Liver (tissue), 9 donors: ENCODE results near the gene ASIC4. TPM values are rescaled to one million over a fixed set of nuclear protein-coding genes. Genes with fewer than 3 reads are reported as not detected.

ENCODE experiments used
- DNase-seq: peaks from one replicate; pipeline ENCODE4 v3.0.0-alpha.2; 2017; ENCODE audit warnings: low spot score
- H3K27ac ChIP-seq, 2 donors: one replicate each; pipeline ENCODE4 v1.7.0; 2013; ENCODE audit warnings: inconsistent platforms in 2 of 2, low read length in 2 of 2, control low read depth in 1 of 2, low read depth in 1 of 2, mild to moderate bottlenecking in 1 of 2
- H3K27me3 ChIP-seq, 4 donors: one replicate each; pipeline versions ENCODE4 v1.6.1 to v1.7.0; 2013; ENCODE audit warnings: low read length in 3 of 4, inconsistent platforms in 1 of 4, mild to moderate bottlenecking in 1 of 4, moderate library complexity in 1 of 4; ENCODE audit not compliant: control insufficient read depth in 4 of 4, insufficient read depth in 4 of 4
- H3K36me3 ChIP-seq, 4 donors: one replicate each; pipeline versions ENCODE4 v1.6.1 to v1.7.0; 2013; ENCODE audit warnings: low read length in 3 of 4, mild to moderate bottlenecking in 3 of 4, low read depth in 1 of 4, moderate library complexity in 1 of 4; ENCODE audit not compliant: control insufficient read depth in 4 of 4, insufficient read depth in 3 of 4
- H3K4me1 ChIP-seq, 4 donors: one replicate each; pipeline versions ENCODE4 v1.6.1 to v1.7.0; 2013; ENCODE audit warnings: low read length in 3 of 4, mild to moderate bottlenecking in 3 of 4, moderate library complexity in 1 of 4; ENCODE audit not compliant: control insufficient read depth in 4 of 4, insufficient read depth in 4 of 4
- H3K4me3 ChIP-seq, 3 donors: one replicate each; pipeline versions ENCODE4 v1.6.1 to v1.7.0; 2013; ENCODE audit warnings: low read length in 3 of 3, control low read depth in 1 of 3, low read depth in 1 of 3, mild to moderate bottlenecking in 1 of 3
- H3K9ac ChIP-seq, 2 donors: one replicate each; pipeline ENCODE4 v1.7.0; 2013; ENCODE audit warnings: low read length in 2 of 2, mild to moderate bottlenecking in 2 of 2, moderate library complexity in 2 of 2, control low read depth in 1 of 2, low read depth in 1 of 2
- H3K9me3 ChIP-seq, 4 donors: one replicate each; pipeline versions ENCODE4 v1.6.1 to v1.7.0; 2013; ENCODE audit warnings: low read length in 3 of 4; ENCODE audit not compliant: control insufficient read depth in 4 of 4
- EGR1 ChIP-seq, 2 donors: IDR thresholded peaks; 2 replicates each; pipeline ENCODE4 v1.6.1; 2016 to 2018; ENCODE audit warnings: antibody characterized with exemption in 2 of 2, low read depth in 2 of 2
- FOXA2 ChIP-seq: IDR thresholded peaks from 2 replicates; pipeline ENCODE4 v1.6.1; 2016; ENCODE audit warnings: antibody characterized with exemption
- GABPA ChIP-seq, 2 donors: IDR thresholded peaks in 1 of 2; conservative IDR thresholded peaks in 1 of 2; 2 replicates each; pipeline ENCODE4 v1.6.1; 2016; ENCODE audit warnings: antibody characterized with exemption in 2 of 2, mild to moderate bottlenecking in 1 of 2, moderate library complexity in 1 of 2
- HNF4A ChIP-seq, 2 donors: conservative IDR thresholded peaks; 2 replicates each; pipeline ENCODE4 v1.6.1; 2016; ENCODE audit warnings: antibody characterized with exemption in 2 of 2, mild to moderate bottlenecking in 2 of 2
- HNF4G ChIP-seq: IDR thresholded peaks from 2 replicates; pipeline ENCODE4 v1.6.1; 2016; ENCODE audit warnings: antibody characterized with exemption
- JUND ChIP-seq, 2 donors: IDR thresholded peaks; 2 replicates each; pipeline ENCODE4 v1.6.1; 2016; ENCODE audit warnings: antibody characterized with exemption in 2 of 2
- NR2F2 ChIP-seq: IDR thresholded peaks from 2 replicates; pipeline ENCODE4 v1.6.1; 2016; ENCODE audit warnings: antibody characterized with exemption
- RXRA ChIP-seq, 2 donors: IDR thresholded peaks; 2 replicates each; pipeline ENCODE4 v1.6.1; 2017 to 2018; ENCODE audit warnings: antibody characterized with exemption in 2 of 2, mild to moderate bottlenecking in 1 of 2
- TAF1 ChIP-seq: conservative IDR thresholded peaks from 2 replicates; pipeline ENCODE4 v1.6.1; 2016; ENCODE audit warnings: antibody characterized with exemption, mild to moderate bottlenecking
- YY1 ChIP-seq: IDR thresholded peaks from 2 replicates; pipeline ENCODE4 v1.6.1; 2016; ENCODE audit warnings: antibody characterized with exemption, mild to moderate bottlenecking
- WGBS: extraction: QIAGEN DNeasy Blood & Tissue Kit; methylation state at CpG from one replicate; pipeline ENCODE4 v1.1.7; 2013; 5-methylcytosine and 5-hydroxymethylcytosine counted together
- polyA plus RNA-seq, 2 donors: library from polyadenylated mRNA; stranded (reverse) in 1 of 2; unstranded in 1 of 2; fragments of 200-250 nt in 1 of 2; fragments of >200 nt in 1 of 2; fragmentation: Nextera tagmentation in 1 of 2; extraction: Ambion mirVana in 1 of 2; gene quantifications; one replicate each; pipeline versions ENCODE4 v1.2.1 to v1.2.3, GENCODE V29; 2013 to 2015
- total RNA-seq, 2 donors: library from RNA; depleted of rRNA; stranded (reverse); fragments of >200 nt; gene quantifications; one replicate each; pipeline ENCODE4 v1.2.3, GENCODE V29; 2014
- TF ChIP-seq, protein P1 (sequence below): IDR thresholded peaks from 2 replicates; pipeline ENCODE4 v1.6.1; 2016; ENCODE audit warnings: antibody characterized with exemption
- TF ChIP-seq, protein P2 (sequence below): fragments of 150-350 bp; IDR thresholded peaks from 2 replicates; pipeline ENCODE4 v1.5.1; 2017; ENCODE audit warnings: improper control_type of control experiment, low read depth, low read length; ENCODE audit not compliant: missing input control
- TF ChIP-seq, protein P3 (sequence below): IDR thresholded peaks from 2 replicates; pipeline ENCODE4 v1.6.1; 2016; ENCODE audit warnings: antibody characterized with exemption, mild to moderate bottlenecking
- TF ChIP-seq, protein P4 (sequence below): IDR thresholded peaks from 2 replicates; pipeline ENCODE4 v1.6.1; 2016; ENCODE audit warnings: antibody characterized with exemption
- donor health status: healthy.
- donor health status: healthy.
- donor health status: healthy.
- donor health status: healthy.
- donor health status: healthy.

ASIC4 gene
- total and polyA plus RNA-seq, 4 donors, result 0.08 to 1.5 TPM; not detected in 2

DNA sequence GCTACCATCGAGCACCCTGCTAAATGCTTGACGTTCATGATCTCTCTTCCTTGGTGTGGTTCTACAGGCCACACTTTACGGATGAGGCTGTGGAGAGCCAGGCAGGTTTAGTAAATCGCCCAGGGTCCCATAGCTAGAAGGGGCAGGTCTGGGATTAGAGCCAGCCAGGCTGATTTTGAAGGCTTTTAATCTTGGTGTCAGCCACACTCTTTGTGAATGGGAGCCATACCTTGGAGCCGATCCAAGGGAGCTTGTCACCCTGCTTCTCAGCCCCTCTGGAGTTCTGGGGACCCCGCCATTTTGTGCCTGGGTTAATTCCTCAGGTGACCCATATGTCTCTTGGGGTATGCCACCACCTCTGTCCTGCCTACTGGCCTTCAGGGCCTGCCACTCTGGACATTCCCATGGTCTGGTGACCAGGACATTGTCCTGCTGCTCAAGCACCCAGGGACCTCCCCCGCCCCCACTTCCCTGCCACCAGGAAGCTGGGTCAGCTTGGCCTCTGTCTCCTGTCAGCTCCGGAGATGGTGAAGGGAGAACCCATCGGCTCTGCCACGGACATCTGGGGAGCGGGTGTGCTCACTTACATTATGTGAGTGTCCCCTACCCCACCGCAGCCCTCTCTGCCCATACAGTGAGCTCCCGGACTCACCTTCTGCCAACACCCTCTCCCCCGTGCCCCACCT, 22.9 kb upstream of the ASIC4 start:
- no peaks in the 10 kb centered on the region for H3K9me3 ChIP-seq
- H3K27me3 ChIP-seq, result peaks cover 0 to 3% (median under 1%) of the 10 kb centered on the region in 4 donors
- no peak overlapping the region for H3K27ac ChIP-seq
- no peak overlapping the region for H3K9ac ChIP-seq
- no peak overlapping the region for H3K4me3 ChIP-seq
- H3K36me3 ChIP-seq, result no peaks in the 10 kb centered on the region
- peaks cover 0 to under 1% (median 0%) of the 10 kb centered on the region in 4 donors for H3K4me1 ChIP-seq
- DNase-seq, result no peak
- 76% methylated on average over 14 of the region's 14 CpGs for WGBS
- TF ChIP-seq, protein P1, sequence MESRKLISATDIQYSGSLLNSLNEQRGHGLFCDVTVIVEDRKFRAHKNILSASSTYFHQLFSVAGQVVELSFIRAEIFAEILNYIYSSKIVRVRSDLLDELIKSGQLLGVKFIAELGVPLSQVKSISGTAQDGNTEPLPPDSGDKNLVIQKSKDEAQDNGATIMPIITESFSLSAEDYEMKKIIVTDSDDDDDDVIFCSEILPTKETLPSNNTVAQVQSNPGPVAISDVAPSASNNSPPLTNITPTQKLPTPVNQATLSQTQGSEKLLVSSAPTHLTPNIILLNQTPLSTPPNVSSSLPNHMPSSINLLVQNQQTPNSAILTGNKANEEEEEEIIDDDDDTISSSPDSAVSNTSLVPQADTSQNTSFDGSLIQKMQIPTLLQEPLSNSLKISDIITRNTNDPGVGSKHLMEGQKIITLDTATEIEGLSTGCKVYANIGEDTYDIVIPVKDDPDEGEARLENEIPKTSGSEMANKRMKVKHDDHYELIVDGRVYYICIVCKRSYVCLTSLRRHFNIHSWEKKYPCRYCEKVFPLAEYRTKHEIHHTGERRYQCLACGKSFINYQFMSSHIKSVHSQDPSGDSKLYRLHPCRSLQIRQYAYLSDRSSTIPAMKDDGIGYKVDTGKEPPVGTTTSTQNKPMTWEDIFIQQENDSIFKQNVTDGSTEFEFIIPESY, result no peak
- TF ChIP-seq FOXA2 (no peak), NR2F2 (no peak), EGR1 (IDR thresholded peaks at IDR 0.05; ENCODE audit: low read depth in 2 of 2) (no peak), HNF4A (conservative IDR thresholded peaks at IDR 0.05) (no peak), YY1 (no peak), JUND (IDR thresholded peaks at IDR 0.05) (no peak)

DNA sequence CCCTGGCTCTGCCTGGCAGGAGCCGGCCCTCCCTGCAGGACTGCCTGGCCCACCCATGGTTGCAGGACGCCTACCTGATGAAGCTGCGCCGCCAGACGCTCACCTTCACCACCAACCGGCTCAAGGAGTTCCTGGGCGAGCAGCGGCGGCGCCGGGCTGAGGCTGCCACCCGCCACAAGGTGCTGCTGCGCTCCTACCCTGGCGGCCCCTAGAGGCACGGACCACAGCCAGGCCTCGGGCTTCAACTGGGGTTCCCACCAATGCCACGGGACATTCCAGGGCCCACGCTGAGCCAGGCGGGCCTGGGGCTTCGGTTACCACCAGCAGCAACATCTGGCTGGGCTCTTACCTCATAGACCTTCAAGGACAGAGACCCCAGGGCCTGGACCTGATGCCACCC, 21.7 kb upstream of the ASIC4 start:
- H3K9ac ChIP-seq, result no peak overlapping the region
- H3K27ac ChIP-seq, result no peak overlapping the region
- H3K9me3 ChIP-seq, result no peaks in the 10 kb centered on the region
- no peak overlapping the region for H3K4me3 ChIP-seq
- 49% methylated on average over 20 of the region's 20 CpGs for WGBS
- no peak for DNase-seq
- peaks cover under 1 to 12% (median 8%) of the 10 kb centered on the region in 4 donors for H3K4me1 ChIP-seq
- no peaks in the 10 kb centered on the region for H3K36me3 ChIP-seq
- TF ChIP-seq YY1 (no peak), HNF4A (conservative IDR thresholded peaks at IDR 0.05) (no peak)
- H3K27me3 ChIP-seq, result peaks cover 0 to 3% (median 0%) of the 10 kb centered on the region in 4 donors

DNA sequence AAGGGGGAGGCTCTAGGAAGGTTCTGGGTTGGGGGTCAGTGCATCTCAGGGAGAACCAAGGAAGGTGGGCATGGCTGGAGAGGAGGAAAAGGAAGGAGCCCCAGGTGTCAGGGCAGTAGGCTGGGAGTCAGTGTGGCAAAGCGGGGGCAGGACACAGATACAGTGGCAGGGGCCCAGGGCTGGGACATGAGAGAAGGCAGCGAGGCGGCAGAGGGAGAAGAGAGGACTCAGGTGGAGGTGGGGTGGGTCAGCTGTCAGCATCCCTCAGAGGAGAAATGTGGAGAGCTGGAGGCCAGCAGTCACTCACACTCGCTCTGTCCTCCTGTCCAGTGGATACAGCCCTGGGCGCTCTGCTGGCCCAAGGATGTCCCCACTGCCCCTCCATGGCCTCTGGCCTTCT, 21.2 kb upstream of the ASIC4 start:
- TF ChIP-seq FOXA2 (no peak), RXRA (IDR thresholded peaks at IDR 0.05) (no peak), HNF4A (conservative IDR thresholded peaks at IDR 0.05) (no peak), TAF1 (no peak), HNF4G (no peak), JUND (IDR thresholded peaks at IDR 0.05) (no peak), GABPA (IDR thresholded peaks at IDR 0.05 in 1 of 2, conservative IDR thresholded peaks at IDR 0.05 in 1 of 2) (no peak), NR2F2 (no peak)
- TF ChIP-seq, protein P2, sequence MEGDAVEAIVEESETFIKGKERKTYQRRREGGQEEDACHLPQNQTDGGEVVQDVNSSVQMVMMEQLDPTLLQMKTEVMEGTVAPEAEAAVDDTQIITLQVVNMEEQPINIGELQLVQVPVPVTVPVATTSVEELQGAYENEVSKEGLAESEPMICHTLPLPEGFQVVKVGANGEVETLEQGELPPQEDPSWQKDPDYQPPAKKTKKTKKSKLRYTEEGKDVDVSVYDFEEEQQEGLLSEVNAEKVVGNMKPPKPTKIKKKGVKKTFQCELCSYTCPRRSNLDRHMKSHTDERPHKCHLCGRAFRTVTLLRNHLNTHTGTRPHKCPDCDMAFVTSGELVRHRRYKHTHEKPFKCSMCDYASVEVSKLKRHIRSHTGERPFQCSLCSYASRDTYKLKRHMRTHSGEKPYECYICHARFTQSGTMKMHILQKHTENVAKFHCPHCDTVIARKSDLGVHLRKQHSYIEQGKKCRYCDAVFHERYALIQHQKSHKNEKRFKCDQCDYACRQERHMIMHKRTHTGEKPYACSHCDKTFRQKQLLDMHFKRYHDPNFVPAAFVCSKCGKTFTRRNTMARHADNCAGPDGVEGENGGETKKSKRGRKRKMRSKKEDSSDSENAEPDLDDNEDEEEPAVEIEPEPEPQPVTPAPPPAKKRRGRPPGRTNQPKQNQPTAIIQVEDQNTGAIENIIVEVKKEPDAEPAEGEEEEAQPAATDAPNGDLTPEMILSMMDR, result no peak
- TF ChIP-seq, protein P3, sequence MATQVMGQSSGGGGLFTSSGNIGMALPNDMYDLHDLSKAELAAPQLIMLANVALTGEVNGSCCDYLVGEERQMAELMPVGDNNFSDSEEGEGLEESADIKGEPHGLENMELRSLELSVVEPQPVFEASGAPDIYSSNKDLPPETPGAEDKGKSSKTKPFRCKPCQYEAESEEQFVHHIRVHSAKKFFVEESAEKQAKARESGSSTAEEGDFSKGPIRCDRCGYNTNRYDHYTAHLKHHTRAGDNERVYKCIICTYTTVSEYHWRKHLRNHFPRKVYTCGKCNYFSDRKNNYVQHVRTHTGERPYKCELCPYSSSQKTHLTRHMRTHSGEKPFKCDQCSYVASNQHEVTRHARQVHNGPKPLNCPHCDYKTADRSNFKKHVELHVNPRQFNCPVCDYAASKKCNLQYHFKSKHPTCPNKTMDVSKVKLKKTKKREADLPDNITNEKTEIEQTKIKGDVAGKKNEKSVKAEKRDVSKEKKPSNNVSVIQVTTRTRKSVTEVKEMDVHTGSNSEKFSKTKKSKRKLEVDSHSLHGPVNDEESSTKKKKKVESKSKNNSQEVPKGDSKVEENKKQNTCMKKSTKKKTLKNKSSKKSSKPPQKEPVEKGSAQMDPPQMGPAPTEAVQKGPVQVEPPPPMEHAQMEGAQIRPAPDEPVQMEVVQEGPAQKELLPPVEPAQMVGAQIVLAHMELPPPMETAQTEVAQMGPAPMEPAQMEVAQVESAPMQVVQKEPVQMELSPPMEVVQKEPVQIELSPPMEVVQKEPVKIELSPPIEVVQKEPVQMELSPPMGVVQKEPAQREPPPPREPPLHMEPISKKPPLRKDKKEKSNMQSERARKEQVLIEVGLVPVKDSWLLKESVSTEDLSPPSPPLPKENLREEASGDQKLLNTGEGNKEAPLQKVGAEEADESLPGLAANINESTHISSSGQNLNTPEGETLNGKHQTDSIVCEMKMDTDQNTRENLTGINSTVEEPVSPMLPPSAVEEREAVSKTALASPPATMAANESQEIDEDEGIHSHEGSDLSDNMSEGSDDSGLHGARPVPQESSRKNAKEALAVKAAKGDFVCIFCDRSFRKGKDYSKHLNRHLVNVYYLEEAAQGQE, result no peak
- TF ChIP-seq, protein P1, result no peak
- TF ChIP-seq, protein P4, sequence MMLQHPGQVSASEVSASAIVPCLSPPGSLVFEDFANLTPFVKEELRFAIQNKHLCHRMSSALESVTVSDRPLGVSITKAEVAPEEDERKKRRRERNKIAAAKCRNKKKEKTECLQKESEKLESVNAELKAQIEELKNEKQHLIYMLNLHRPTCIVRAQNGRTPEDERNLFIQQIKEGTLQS, result no peak
- H3K9ac ChIP-seq, result no peak overlapping the region
- H3K9me3 ChIP-seq, result no peaks in the 10 kb centered on the region
- peaks cover 0 to 3% (median 0%) of the 10 kb centered on the region in 4 donors for H3K27me3 ChIP-seq
- H3K36me3 ChIP-seq, result no peaks in the 10 kb centered on the region
- peaks cover 2 to 15% (median 11%) of the 10 kb centered on the region in 4 donors for H3K4me1 ChIP-seq
- no peak overlapping the region for H3K4me3 ChIP-seq
- 91% methylated on average over 5 of the region's 5 CpGs for WGBS
- no peak for DNase-seq
- no peak overlapping the region for H3K27ac ChIP-seq
